Smooth muscle cell (in vitro differentiated cells): ENCODE measurements around the gene LAMTOR4. TPM values are rescaled to one million over a fixed set of nuclear protein-coding genes. Genes with fewer than 3 reads are reported as not detected.
"Not testable (repeated sequence)": the region's sequence is repeated elsewhere in the genome, so short reads cannot be mapped to it uniquely, and the experiment has no call there.

ENCODE experiments used
- DNase-seq: peaks from one replicate; lab custom pipeline; 2025; ENCODE audit not compliant: unreplicated experiment; lab: John Stamatoyannopoulos, UW
- H2AFZ ChIP-seq: fragments of 200-600 bp; sonication (generic); 2 replicates; pipeline ENCODE4 v1.6.0; 2016; ENCODE audit warnings: antibody characterized with exemption, low read depth, mild to moderate bottlenecking
- H3F3A ChIP-seq: fragments of 200-600 bp; sonication (generic); 2 replicates; pipeline ENCODE4 v1.6.0; 2017; ENCODE audit warnings: antibody characterized with exemption, low read depth
- H3K27ac ChIP-seq: fragments of 200-600 bp; sonication (generic); 2 replicates; pipeline ENCODE4 v1.5.1; 2016; ENCODE audit warnings: low read depth, mild to moderate bottlenecking
- H3K27me3 ChIP-seq: fragments of 200-600 bp; sonication (generic); 2 replicates; pipeline ENCODE4 v1.6.1; 2016; ENCODE audit warnings: low read depth, mild to moderate bottlenecking
- H3K36me3 ChIP-seq: fragments of 200-600 bp; sonication (generic); 2 replicates; pipeline ENCODE4 v1.5.1; 2016; ENCODE audit warnings: low read depth
- H3K4me1 ChIP-seq: fragments of 200-600 bp; sonication (generic); 2 replicates; pipeline ENCODE4 v1.5.1; 2016; ENCODE audit warnings: low read depth
- H3K4me2 ChIP-seq: fragments of 200-600 bp; sonication (generic); 2 replicates; pipeline ENCODE4 v1.6.0; 2016; ENCODE audit warnings: mild to moderate bottlenecking
- H3K4me3 ChIP-seq: fragments of 200-600 bp; sonication (generic); 2 replicates; pipeline ENCODE4 v1.5.1; 2016; ENCODE audit warnings: mild to moderate bottlenecking
- H3K79me2 ChIP-seq: fragments of 200-600 bp; sonication (generic); 2 replicates; pipeline ENCODE4 v1.6.0; 2016; ENCODE audit warnings: low read depth, mild to moderate bottlenecking
- H3K9ac ChIP-seq: fragments of 200-600 bp; sonication (generic); 2 replicates; pipeline ENCODE4 v1.6.0; 2016; ENCODE audit warnings: low read depth
- H3K9me3 ChIP-seq: fragments of 200-600 bp; sonication (generic); replicated peaks from 2 replicates; pipeline ENCODE4 v1.5.1; 2016; ENCODE audit warnings: low read depth
- H4K20me1 ChIP-seq: fragments of 200-600 bp; sonication (generic); 2 replicates; pipeline ENCODE4 v1.6.0; 2016; ENCODE audit warnings: low read depth
- WGBS: methylation state at CpG from one replicate; pipeline ENCODE4 v1.1.7; 2016; ENCODE audit warnings: low lambda C conversion rate; 5-methylcytosine and 5-hydroxymethylcytosine counted together
- polyA plus RNA-seq: library from polyadenylated mRNA; unstranded; fragments of >200 nt; fragmentation: Nextera tagmentation; extraction: Ambion mirVana; gene quantifications from 2 replicates; pipeline ENCODE4 v1.2.1, GENCODE V29; 2016
- total RNA-seq: library from RNA; depleted of rRNA; stranded (reverse); fragments of >200 nt; gene quantifications from 2 replicates; pipeline ENCODE4 v1.2.3, GENCODE V29; 2014
- TF ChIP-seq, protein P1 (sequence below): fragments of 200-600 bp; sonication (generic); IDR thresholded peaks from 2 replicates; pipeline ENCODE4 v1.5.1; 2017; ENCODE audit warnings: borderline replicate concordance, mild to moderate bottlenecking, antibody characterized with exemption; ENCODE audit not compliant: insufficient read depth, poor library complexity, severe bottlenecking

LAMTOR4 gene
- total and polyA plus RNA-seq, 2 experiments from 2014 or later, result 108 to 203 TPM

DNA sequence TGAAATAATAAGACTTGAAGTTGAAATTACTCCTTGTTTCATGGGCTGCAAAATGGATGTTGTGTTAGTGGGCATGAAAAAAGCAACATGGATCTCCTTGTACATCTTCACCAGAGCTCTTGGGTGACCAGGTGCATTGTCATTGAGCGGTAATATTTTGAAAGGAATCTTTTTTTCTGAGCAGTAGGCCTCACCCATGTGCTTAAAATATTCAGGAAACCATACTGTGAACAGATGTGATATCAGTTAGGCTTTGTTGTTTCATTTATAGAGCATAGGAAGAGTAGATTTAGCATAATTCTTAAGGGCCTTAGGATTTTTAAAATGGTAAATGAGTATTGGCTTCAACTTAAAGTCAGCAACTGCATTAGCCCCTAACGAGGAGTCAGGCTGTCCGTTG, 44.3 kb downstream of the LAMTOR4 start:
- Histone ChIP-seq H3K9me3 (no peaks in the 10 kb centered on the region), H3K27ac (no peak overlapping the region), H3K9ac (no peak overlapping the region), H3K4me2 (no peak overlapping the region), H3K79me2 (no peaks in the 10 kb centered on the region), H2AFZ (no peak overlapping the region), H3K4me1 (no peaks in the 10 kb centered on the region), H3K27me3 (peaks cover 7% of the 10 kb centered on the region), H3F3A (no peaks in the 10 kb centered on the region), H3K4me3 (no peak overlapping the region), H3K36me3 (no peaks in the 10 kb centered on the region), H4K20me1 (no peaks in the 10 kb centered on the region)
- 94% methylated on average over 3 of the region's 3 CpGs for WGBS
- TF ChIP-seq, protein P1, sequence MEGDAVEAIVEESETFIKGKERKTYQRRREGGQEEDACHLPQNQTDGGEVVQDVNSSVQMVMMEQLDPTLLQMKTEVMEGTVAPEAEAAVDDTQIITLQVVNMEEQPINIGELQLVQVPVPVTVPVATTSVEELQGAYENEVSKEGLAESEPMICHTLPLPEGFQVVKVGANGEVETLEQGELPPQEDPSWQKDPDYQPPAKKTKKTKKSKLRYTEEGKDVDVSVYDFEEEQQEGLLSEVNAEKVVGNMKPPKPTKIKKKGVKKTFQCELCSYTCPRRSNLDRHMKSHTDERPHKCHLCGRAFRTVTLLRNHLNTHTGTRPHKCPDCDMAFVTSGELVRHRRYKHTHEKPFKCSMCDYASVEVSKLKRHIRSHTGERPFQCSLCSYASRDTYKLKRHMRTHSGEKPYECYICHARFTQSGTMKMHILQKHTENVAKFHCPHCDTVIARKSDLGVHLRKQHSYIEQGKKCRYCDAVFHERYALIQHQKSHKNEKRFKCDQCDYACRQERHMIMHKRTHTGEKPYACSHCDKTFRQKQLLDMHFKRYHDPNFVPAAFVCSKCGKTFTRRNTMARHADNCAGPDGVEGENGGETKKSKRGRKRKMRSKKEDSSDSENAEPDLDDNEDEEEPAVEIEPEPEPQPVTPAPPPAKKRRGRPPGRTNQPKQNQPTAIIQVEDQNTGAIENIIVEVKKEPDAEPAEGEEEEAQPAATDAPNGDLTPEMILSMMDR, result no peak
- DNase-seq, result no peak

DNA sequence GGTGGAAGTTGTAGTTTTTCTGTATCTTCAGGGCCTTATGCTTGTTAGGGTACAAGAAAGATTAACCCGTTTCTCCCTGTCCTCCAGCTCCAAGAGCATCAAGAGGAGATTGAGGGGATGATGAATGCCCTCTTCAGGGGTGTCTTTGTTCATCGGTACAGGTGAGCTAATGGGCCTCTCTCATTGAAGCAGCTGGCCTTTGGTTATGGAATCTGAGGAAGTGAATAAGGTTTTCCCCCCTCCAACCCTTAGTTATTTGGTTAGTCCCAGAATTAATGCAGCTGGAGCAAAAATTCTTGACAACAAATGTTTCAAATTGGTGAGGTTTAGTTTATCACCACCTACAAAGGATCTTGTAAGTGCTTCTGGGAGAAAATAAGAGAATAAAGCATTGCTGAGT, 46.5 kb downstream of the LAMTOR4 start:
- Histone ChIP-seq H3F3A (no peaks in the 10 kb centered on the region), H3K27me3 (peaks cover 10% of the 10 kb centered on the region), H3K79me2 (no peaks in the 10 kb centered on the region), H3K4me3 (no peak overlapping the region), H3K36me3 (no peaks in the 10 kb centered on the region), H3K27ac (no peak overlapping the region), H3K9ac (no peak overlapping the region), H3K9me3 (no peaks in the 10 kb centered on the region), H3K4me2 (no peak overlapping the region), H3K4me1 (no peaks in the 10 kb centered on the region), H2AFZ (no peak overlapping the region), H4K20me1 (no peaks in the 10 kb centered on the region)
- WGBS, result 77% methylated on average over 2 of the region's 2 CpGs
- TF ChIP-seq, protein P1, result no peak
- no peak for DNase-seq

DNA sequence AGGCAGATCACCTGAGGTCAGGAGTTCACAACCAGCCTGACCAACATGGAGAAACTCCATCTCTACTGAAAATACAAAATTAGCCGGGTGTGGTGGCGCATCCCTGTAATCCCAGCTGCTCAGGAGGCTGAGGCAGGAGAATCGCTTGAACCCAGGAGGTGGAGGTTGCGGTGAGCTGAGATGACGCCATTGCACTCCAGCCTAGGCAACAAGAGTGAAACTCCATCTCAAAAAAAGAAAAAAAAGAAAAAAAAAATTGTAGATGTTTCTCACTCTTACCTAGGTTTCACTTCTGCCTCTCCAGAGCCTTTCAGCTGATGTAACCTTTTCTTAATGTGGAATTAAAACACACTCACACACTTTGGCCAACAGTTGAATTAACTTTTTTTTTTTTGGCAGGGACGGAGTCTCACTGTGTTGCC, 47.2 kb downstream of the LAMTOR4 start:
- not testable (repeated sequence) for H3K4me2 ChIP-seq, H4K20me1 ChIP-seq, H3K36me3 ChIP-seq, H3K79me2 ChIP-seq, H3K27ac ChIP-seq, DNase-seq, H3K9ac ChIP-seq, H3K9me3 ChIP-seq, H3K4me3 ChIP-seq, H3F3A ChIP-seq, H3K4me1 ChIP-seq, H2AFZ ChIP-seq
- peaks cover 14% of the 10 kb centered on the region for H3K27me3 ChIP-seq
- 98% methylated on average over 6 of the region's 6 CpGs for WGBS

DNA sequence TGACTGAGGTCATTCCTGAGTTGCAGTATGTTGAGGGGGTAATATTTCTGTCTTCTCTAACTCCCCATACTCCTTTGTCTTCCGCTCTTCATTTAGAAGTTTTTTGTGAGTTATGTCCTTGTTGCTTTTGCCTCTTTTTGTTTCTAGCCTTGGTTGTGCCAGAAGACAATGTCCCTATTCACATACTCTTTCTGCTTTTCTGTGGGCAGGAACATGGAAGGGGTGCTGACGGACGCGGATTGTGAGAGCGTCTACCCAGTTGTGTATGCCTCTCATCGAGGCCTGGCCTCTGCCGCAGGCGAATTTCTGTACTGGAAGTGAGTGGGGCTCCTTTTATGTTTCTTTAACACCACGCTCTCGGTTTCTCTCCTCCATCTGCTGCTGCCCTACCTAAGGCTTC, 49.5 kb downstream of the LAMTOR4 start:
- Histone ChIP-seq H3K27ac (no peak overlapping the region), H3K9ac (no peak overlapping the region), H3F3A (no peaks in the 10 kb centered on the region), H3K27me3 (peaks cover 31% of the 10 kb centered on the region), H3K36me3 (no peaks in the 10 kb centered on the region), H3K4me1 (no peaks in the 10 kb centered on the region), H3K4me2 (no peak overlapping the region), H3K9me3 (no peaks in the 10 kb centered on the region), H3K4me3 (no peak overlapping the region), H2AFZ (no peak overlapping the region), H4K20me1 (no peaks in the 10 kb centered on the region), H3K79me2 (no peaks in the 10 kb centered on the region)
- WGBS, result 97% methylated on average over 10 of the region's 10 CpGs
- DNase-seq, result no peak
- TF ChIP-seq, protein P1, result no peak
